SK-N-SH treated with all-trans-retinoic acid at 6 μM for 48 hours (cell line): ENCODE measurements around the gene ZNF791.

ENCODE experiments used
- ATAC-seq: fragments of 200-7000 bp; cut with Tn5 transposase; 3 replicates; pipeline ENCODE4 v1.9.1; 2020; ENCODE audit warnings: mild to moderate bottlenecking, moderate library complexity
- BACH2 ChIP-seq: fragments of 250-450 bp; sonication (Bioruptor Pico); IDR thresholded peaks from 2 replicates; pipeline ENCODE4 v1.9.0; 2021; ENCODE audit warnings: mild to moderate bottlenecking, borderline replicate concordance
- CSDC2 ChIP-seq: fragments of 250-450 bp; sonication (Bioruptor Pico); IDR thresholded peaks from 2 replicates; pipeline ENCODE4 v1.5.0; 2020; ENCODE audit warnings: mild to moderate bottlenecking, moderate library complexity
- ESRRG ChIP-seq: fragments of 250-450 bp; sonication (Bioruptor Pico); IDR thresholded peaks from 2 replicates; pipeline ENCODE4 v1.6.1; 2021; ENCODE audit warnings: mild to moderate bottlenecking
- GLIS3 ChIP-seq: fragments of 250-450 bp; sonication (Bioruptor Pico); IDR thresholded peaks from 2 replicates; pipeline ENCODE4 v1.5.0; 2020; ENCODE audit warnings: mild to moderate bottlenecking, moderate library complexity
- ISL1 ChIP-seq: fragments of 250-450 bp; sonication (Bioruptor Pico); IDR thresholded peaks from 2 replicates; pipeline ENCODE4 v2.1.2; 2022; ENCODE audit warnings: mild to moderate bottlenecking, moderate library complexity
- OSR1 ChIP-seq: fragments of 250-450 bp; sonication (Bioruptor Pico); IDR thresholded peaks from 2 replicates; pipeline ENCODE4 v1.8.0; 2022; ENCODE audit warnings: moderate library complexity, mild to moderate bottlenecking, inconsistent platforms
- RARB ChIP-seq: fragments of 250-450 bp; sonication (Bioruptor Pico); IDR thresholded peaks from 2 replicates; pipeline ENCODE4 v1.8.0; 2021; ENCODE audit warnings: mild to moderate bottlenecking, moderate library complexity
- SNAI2 ChIP-seq: fragments of 250-450 bp; sonication (Bioruptor Pico); IDR thresholded peaks from 2 replicates; pipeline ENCODE4 v1.5.0; 2020; ENCODE audit warnings: mild to moderate bottlenecking, moderate library complexity
- TCF4 ChIP-seq: fragments of 250-450 bp; sonication (Bioruptor Pico); IDR thresholded peaks from 2 replicates; pipeline ENCODE4 v1.8.0; 2021; ENCODE audit warnings: mild to moderate bottlenecking, moderate library complexity, borderline replicate concordance
- TOX ChIP-seq: fragments of 250-450 bp; sonication (Bioruptor Pico); IDR thresholded peaks from 2 replicates; pipeline ENCODE4 v1.8.0; 2021; ENCODE audit warnings: mild to moderate bottlenecking, moderate library complexity, borderline replicate concordance
- ZC3H10 ChIP-seq: fragments of 250-450 bp; sonication (Bioruptor Pico); IDR thresholded peaks from 2 replicates; pipeline ENCODE4 v1.5.1; 2021; ENCODE audit warnings: mild to moderate bottlenecking, moderate library complexity
- ZFP3 ChIP-seq: fragments of 250-450 bp; sonication (Bioruptor Pico); IDR thresholded peaks from 2 replicates; pipeline ENCODE4 v1.5.0; 2020; ENCODE audit warnings: mild to moderate bottlenecking, moderate library complexity
- ZFP30 ChIP-seq: fragments of 450-650 bp; formaldehyde crosslinking; IDR thresholded peaks from 2 replicates; pipeline ENCODE4 v1.5.0; 2022; ENCODE audit warnings: mild to moderate bottlenecking, moderate library complexity
- ZNF565 ChIP-seq: fragments of 450-650 bp; formaldehyde crosslinking; conservative IDR thresholded peaks from 2 replicates; pipeline ENCODE4 v1.5.0; 2020; ENCODE audit warnings: low read depth, mild to moderate bottlenecking, moderate library complexity
- ZNF70 ChIP-seq: fragments of 450-650 bp; formaldehyde crosslinking; IDR thresholded peaks from 2 replicates; pipeline ENCODE4 v1.5.0; 2020; ENCODE audit warnings: mild to moderate bottlenecking, moderate library complexity
- ZNF8 ChIP-seq: fragments of 450-650 bp; formaldehyde crosslinking; IDR thresholded peaks from 2 replicates; pipeline ENCODE4 v1.5.0; 2020; ENCODE audit warnings: mild to moderate bottlenecking, moderate library complexity
- TF ChIP-seq, protein P1 (sequence below): fragments of 250-450 bp; sonication (Bioruptor Pico); IDR thresholded peaks from 2 replicates; pipeline ENCODE4 v1.8.0; 2020; ENCODE audit warnings: mild to moderate bottlenecking, moderate library complexity, borderline replicate concordance
- TF ChIP-seq, protein P2 (sequence below): fragments of 250-450 bp; sonication (Bioruptor Pico); IDR thresholded peaks from 2 replicates; pipeline ENCODE4 v1.5.1; 2021; ENCODE audit warnings: mild to moderate bottlenecking, moderate library complexity
- TF ChIP-seq, protein P3 (sequence below): fragments of 250-450 bp; sonication (Bioruptor Pico); IDR thresholded peaks from 2 replicates; pipeline ENCODE4 v1.5.0; 2020; ENCODE audit warnings: mild to moderate bottlenecking, moderate library complexity
- TF ChIP-seq, protein P4 (sequence below): fragments of 250-450 bp; sonication (Bioruptor Pico); IDR thresholded peaks from 2 replicates; pipeline ENCODE4 v1.5.1; 2020; ENCODE audit warnings: low read depth, mild to moderate bottlenecking, moderate library complexity

The ZNF791 gene

DNA sequence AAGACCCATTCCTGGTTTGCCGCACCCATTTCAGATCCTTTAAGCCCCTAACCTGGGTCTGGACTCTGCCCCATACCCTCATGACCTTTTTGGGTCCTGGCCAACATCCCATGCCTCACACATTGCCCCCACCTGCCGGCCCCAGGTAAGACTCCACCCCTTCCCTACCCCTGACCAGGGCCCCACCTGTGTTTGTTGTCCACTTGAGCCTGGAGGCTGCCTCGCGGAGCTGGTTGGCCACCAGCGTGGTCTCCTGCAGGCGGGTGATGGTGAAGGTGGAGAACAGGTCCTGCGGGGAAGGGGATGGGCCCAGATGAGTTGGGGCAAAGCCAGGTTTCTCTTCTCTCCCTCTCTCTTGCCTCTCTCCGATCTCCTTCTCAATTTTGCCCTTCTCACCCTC, 36.3 kb downstream of the ZNF791 start:
- TF ChIP-seq ESRRG (CRISPR knock-in tag) (no peak), ZC3H10 (CRISPR knock-in tag) (no peak), CSDC2 (CRISPR knock-in tag) (no peak), BACH2 (no peak), ZFP3 (no peak), OSR1 (no peak), SNAI2 (CRISPR knock-in tag) (no peak), ISL1 (no peak), ZFP30 (CRISPR knock-in tag) (no peak)
- TF ChIP-seq, protein P1, sequence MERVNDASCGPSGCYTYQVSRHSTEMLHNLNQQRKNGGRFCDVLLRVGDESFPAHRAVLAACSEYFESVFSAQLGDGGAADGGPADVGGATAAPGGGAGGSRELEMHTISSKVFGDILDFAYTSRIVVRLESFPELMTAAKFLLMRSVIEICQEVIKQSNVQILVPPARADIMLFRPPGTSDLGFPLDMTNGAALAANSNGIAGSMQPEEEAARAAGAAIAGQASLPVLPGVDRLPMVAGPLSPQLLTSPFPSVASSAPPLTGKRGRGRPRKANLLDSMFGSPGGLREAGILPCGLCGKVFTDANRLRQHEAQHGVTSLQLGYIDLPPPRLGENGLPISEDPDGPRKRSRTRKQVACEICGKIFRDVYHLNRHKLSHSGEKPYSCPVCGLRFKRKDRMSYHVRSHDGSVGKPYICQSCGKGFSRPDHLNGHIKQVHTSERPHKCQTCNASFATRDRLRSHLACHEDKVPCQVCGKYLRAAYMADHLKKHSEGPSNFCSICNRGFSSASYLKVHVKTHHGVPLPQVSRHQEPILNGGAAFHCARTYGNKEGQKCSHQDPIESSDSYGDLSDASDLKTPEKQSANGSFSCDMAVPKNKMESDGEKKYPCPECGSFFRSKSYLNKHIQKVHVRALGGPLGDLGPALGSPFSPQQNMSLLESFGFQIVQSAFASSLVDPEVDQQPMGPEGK (CRISPR knock-in tag) = no peak
- TF ChIP-seq, protein P2, sequence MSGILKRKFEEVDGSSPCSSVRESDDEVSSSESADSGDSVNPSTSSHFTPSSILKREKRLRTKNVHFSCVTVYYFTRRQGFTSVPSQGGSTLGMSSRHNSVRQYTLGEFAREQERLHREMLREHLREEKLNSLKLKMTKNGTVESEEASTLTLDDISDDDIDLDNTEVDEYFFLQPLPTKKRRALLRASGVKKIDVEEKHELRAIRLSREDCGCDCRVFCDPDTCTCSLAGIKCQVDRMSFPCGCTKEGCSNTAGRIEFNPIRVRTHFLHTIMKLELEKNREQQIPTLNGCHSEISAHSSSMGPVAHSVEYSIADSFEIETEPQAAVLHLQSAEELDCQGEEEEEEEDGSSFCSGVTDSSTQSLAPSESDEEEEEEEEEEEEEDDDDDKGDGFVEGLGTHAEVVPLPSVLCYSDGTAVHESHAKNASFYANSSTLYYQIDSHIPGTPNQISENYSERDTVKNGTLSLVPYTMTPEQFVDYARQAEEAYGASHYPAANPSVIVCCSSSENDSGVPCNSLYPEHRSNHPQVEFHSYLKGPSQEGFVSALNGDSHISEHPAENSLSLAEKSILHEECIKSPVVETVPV = no peak
- TF ChIP-seq, protein P3, sequence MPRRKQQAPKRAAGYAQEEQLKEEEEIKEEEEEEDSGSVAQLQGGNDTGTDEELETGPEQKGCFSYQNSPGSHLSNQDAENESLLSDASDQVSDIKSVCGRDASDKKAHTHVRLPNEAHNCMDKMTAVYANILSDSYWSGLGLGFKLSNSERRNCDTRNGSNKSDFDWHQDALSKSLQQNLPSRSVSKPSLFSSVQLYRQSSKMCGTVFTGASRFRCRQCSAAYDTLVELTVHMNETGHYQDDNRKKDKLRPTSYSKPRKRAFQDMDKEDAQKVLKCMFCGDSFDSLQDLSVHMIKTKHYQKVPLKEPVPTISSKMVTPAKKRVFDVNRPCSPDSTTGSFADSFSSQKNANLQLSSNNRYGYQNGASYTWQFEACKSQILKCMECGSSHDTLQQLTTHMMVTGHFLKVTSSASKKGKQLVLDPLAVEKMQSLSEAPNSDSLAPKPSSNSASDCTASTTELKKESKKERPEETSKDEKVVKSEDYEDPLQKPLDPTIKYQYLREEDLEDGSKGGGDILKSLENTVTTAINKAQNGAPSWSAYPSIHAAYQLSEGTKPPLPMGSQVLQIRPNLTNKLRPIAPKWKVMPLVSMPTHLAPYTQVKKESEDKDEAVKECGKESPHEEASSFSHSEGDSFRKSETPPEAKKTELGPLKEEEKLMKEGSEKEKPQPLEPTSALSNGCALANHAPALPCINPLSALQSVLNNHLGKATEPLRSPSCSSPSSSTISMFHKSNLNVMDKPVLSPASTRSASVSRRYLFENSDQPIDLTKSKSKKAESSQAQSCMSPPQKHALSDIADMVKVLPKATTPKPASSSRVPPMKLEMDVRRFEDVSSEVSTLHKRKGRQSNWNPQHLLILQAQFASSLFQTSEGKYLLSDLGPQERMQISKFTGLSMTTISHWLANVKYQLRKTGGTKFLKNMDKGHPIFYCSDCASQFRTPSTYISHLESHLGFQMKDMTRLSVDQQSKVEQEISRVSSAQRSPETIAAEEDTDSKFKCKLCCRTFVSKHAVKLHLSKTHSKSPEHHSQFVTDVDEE (CRISPR knock-in tag) = no peak
- TF ChIP-seq, all 23 proteins: peak for 0
- no peak for ATAC-seq

DNA sequence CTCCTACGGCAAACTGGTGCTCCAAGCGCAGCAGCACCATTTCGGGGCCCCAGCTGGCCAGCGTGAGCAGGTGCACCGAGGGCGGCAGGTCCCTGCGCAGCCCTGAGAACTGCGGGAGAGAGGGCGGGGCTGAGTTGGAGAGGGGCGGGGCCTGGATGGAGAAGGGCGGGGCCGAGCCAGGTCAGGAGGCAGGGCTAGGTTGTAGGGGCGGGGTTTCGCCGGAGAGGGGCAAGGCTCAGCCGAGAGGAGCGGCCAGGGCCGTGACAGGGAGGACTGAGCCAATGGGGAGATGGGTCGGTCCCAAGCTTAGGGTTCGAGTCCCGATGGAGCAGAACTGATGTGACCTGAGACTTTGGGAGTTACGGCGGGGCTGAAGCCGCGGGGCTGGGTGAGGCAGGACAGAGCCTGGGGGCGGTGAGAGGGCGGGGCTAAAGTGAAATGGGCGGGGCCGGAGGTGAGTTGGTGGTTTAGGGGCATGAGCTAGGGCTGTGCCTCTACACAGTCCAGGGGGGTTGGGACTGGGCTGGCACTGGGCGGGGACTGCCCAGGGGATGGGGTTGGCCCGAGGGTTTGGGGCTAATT, 36.9 kb downstream of the ZNF791 start:
- peak; percentile 77 for ATAC-seq
- TF ChIP-seq RARB (CRISPR knock-in tag) (no peak), TOX (CRISPR knock-in tag) (no peak), GLIS3 (CRISPR knock-in tag) (no peak), ZNF8 (CRISPR knock-in tag) (no peak), SNAI2 (CRISPR knock-in tag) (no peak), ZNF70 (no peak), ZNF565 (CRISPR knock-in tag) (no peak), ISL1 (no peak), CSDC2 (CRISPR knock-in tag) (no peak), ESRRG (CRISPR knock-in tag) (no peak), TCF4 (CRISPR knock-in tag) (no peak), ZFP3 (no peak)
- TF ChIP-seq, protein P3 (CRISPR knock-in tag) = no peak
- TF ChIP-seq, protein P2 = no peak
- TF ChIP-seq, protein P4, sequence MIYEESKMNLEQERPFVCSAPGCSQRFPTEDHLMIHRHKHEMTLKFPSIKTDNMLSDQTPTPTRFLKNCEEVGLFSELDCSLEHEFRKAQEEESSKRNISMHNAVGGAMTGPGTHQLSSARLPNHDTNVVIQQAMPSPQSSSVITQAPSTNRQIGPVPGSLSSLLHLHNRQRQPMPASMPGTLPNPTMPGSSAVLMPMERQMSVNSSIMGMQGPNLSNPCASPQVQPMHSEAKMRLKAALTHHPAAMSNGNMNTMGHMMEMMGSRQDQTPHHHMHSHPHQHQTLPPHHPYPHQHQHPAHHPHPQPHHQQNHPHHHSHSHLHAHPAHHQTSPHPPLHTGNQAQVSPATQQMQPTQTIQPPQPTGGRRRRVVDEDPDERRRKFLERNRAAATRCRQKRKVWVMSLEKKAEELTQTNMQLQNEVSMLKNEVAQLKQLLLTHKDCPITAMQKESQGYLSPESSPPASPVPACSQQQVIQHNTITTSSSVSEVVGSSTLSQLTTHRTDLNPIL (CRISPR knock-in tag) = no peak
